ENCODE data around the gene CPB1. TPM values are rescaled to one million over a fixed set of nuclear protein-coding genes. Genes with fewer than 3 reads are reported as not detected.

The CPB1 gene
- total RNA-seq (2021; fragmentation: NEBNext Ultra II Directional; extraction: Animal tissue kit (Norgen Biotek cat#: 25700)): not detected in 2 replicates
- polyA plus RNA-seq (2011; rRNA removed): not detected in 2 replicates
- polyA plus RNA-seq (2011; cell fraction: cytosol; rRNA removed): not detected
- polyA plus RNA-seq (2011; cell fraction: nucleus; rRNA removed): not detected
- polyA plus RNA-seq (2012, experiment 1 of 2): not detected in 4 replicates
- not detected for polyA plus RNA-seq (2012, experiment 2 of 2)
- not detected for polyA plus RNA-seq (2013, experiment 1 of 2)
- polyA plus RNA-seq (2013, experiment 2 of 2): not detected
- not detected in 2 replicates for polyA minus RNA-seq (2011; rRNA and poly(A)+ RNA removed)
- polyA minus RNA-seq (2011; cell fraction: cytosol; rRNA and poly(A)+ RNA removed): not detected
- polyA minus RNA-seq (2011; cell fraction: nucleus; rRNA and poly(A)+ RNA removed): not detected
- long read RNA-seq, experiment 1: 0 reads
- long read RNA-seq, experiment 2: 0 reads

DNA sequence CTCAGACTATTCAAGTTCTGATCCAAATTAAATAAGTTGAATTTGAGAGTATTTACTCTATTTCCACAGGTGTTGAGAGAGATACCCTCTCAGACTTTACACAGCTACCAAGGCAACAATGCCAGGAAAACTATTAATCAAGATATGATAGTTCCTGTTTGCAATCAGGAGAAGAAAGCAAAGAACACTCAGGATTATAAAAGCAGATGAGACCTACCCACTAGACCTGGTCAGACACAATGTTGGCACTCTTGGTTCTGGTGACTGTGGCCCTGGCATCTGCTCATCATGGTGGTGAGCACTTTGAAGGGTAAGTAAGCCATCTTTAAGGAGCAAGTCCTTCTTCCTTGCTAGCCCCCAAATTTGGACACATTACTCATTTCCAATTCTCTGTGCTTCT, at the start of gene CPB1:
CPB1 (plus strand) TSS at position 227 of the 400 bp plus-strand sequence; CDS start at position 240, 13 bp downstream.
- ChIA-PET POLR2A (ENCODE audit: partially characterized antibody) (no interaction called here), CTCF (ENCODE audit: partially characterized antibody) (no interaction called here)
- no peak for DNase-seq (ENCODE audit: low read depth in 1 of 2, low spot score in 2 of 2)
- Histone ChIP-seq H4K5ac (ENCODE audit: insufficient read length, low read depth, low read length) (no peak within 1 kb of the TSS), H2BK20ac (ENCODE audit: low read length) (no peak within 1 kb of the TSS), H2BK120ac (replicated peaks; ENCODE audit: low read depth, low read length) (no peak within 1 kb of the TSS), H3K27me3 (replicated peaks in 1 of 4; ENCODE audit: control insufficient read depth in 3 of 4, extremely low read depth in 1 of 4, insufficient read depth in 3 of 4, low read length in 3 of 4) (no peaks in the 10 kb centered on the region), H3K79me2 (ENCODE audit: control insufficient read depth in 1 of 2, insufficient read depth in 2 of 2, low read length in 2 of 2) (no peaks in the 10 kb centered on the region), H3K4me3 (ENCODE audit: extremely low read depth in 1 of 4, insufficient read depth in 2 of 4, low read depth in 3 of 4, low read length in 4 of 4) (no peak within 1 kb of the TSS), H3K79me1 (ENCODE audit: low read depth, low read length) (no peaks in the 10 kb centered on the region), H2BK5ac (ENCODE audit: low read depth, low read length) (no peak within 1 kb of the TSS), H2AK5ac (ENCODE audit: low read depth, low read length) (no peak within 1 kb of the TSS), H3K23me2 (ENCODE audit: low read depth, low read length) (no peaks in the 10 kb centered on the region), H3K4me1 (replicated peaks in 1 of 4; ENCODE audit: control insufficient read depth in 3 of 4, insufficient read depth in 4 of 4, low read length in 3 of 4) (no peaks in the 10 kb centered on the region), H3K23ac (ENCODE audit: insufficient read length) (no peak within 1 kb of the TSS), H2BK15ac (ENCODE audit: low read length) (no peak within 1 kb of the TSS), H3K36me3 (ENCODE audit: control insufficient read depth in 2 of 4, insufficient read depth in 4 of 4, low read length in 3 of 4) (no peaks in the 10 kb centered on the region), H4K8ac (ENCODE audit: extremely low read depth, insufficient read depth, low read length) (no peak within 1 kb of the TSS), H4K91ac (replicated peaks; ENCODE audit: insufficient read length, low read length) (no peak within 1 kb of the TSS), H2AFZ (ENCODE audit: low read length) (no peak within 1 kb of the TSS), H3K27ac (ENCODE audit: low read depth, low read length) (no peak within 1 kb of the TSS), H3K14ac (ENCODE audit: insufficient read length) (no peak within 1 kb of the TSS), H3K9me3 (ENCODE audit: insufficient read depth in 2 of 2, low read depth in 1 of 2, low read length in 1 of 2) (no peaks in the 10 kb centered on the region), H3K56ac (replicated peaks; ENCODE audit: insufficient read length, low read depth, low read length) (no peak within 1 kb of the TSS), H4K20me1 (replicated peaks in 1 of 2; ENCODE audit: control insufficient read depth in 1 of 2, insufficient read depth in 2 of 2, low read length in 2 of 2) (no peaks in the 10 kb centered on the region), H3K4me2 (ENCODE audit: insufficient read depth in 1 of 2, low read depth in 2 of 2, low read length in 2 of 2) (no peak within 1 kb of the TSS), H3K9ac (replicated peaks in 1 of 4; ENCODE audit: extremely low read depth in 1 of 4, low read depth in 3 of 4, low read length in 3 of 4) (no peak within 1 kb of the TSS), H2BK12ac (ENCODE audit: low read depth, low read length) (no peak within 1 kb of the TSS), H3K4ac (replicated peaks; ENCODE audit: insufficient read length, low read depth, low read length) (no peak within 1 kb of the TSS), H3K18ac (ENCODE audit: extremely low read depth, low read length) (no peak within 1 kb of the TSS)
- TF ChIP-seq BRCA1 (IDR thresholded peaks at IDR 0.05; ENCODE audit: low read depth, low read length): no peak
- no peak for TF ChIP-seq RFX5 (IDR thresholded peaks at IDR 0.05; ENCODE audit: borderline replicate concordance, low read depth, low read length)
- TF ChIP-seq SP1 (IDR thresholded peaks at IDR 0.05; ENCODE audit: low read depth, low read length): no peak
- FAIRE-seq: no peak
